SK-N-SH (cell line): ENCODE data around the gene ARHGAP6.

Experiments used
- CTCF ChIP-seq: fragments of 200-600 bp; sonication (generic); IDR thresholded peaks from 2 replicates; pipeline ENCODE4 v1.6.1; 2017; ENCODE audit warnings: antibody characterized with exemption, mild to moderate bottlenecking, moderate library complexity
- FOXJ3 ChIP-seq: sonication (generic); formaldehyde crosslinking; IDR thresholded peaks from 2 replicates; pipeline ENCODE4 v1.5.1; 2020; ENCODE audit warnings: mild to moderate bottlenecking, missing genetic modification reagents
- MAX ChIP-seq: IDR thresholded peaks from 2 replicates; pipeline ENCODE4 v1.4.0; 2012; ENCODE audit warnings: low read depth
- POLR2AphosphoS5 ChIP-seq: IDR thresholded peaks from 2 replicates; pipeline ENCODE4 v1.6.1; 2012; ENCODE audit warnings: low read depth, low read length
- RFX5 ChIP-seq: IDR thresholded peaks from 2 replicates; pipeline ENCODE4 v1.6.1; 2012; ENCODE audit warnings: mild to moderate bottlenecking, improper control_type of control experiment, low read length
- RXRA ChIP-seq: IDR thresholded peaks from 2 replicates; pipeline ENCODE4 v1.4.0; 2012; ENCODE audit warnings: low read depth, mild to moderate bottlenecking, borderline replicate concordance
- SMC3 ChIP-seq: IDR thresholded peaks from 2 replicates; pipeline ENCODE4 v1.6.1; 2012; ENCODE audit warnings: low read depth, low read length, improper control_type of control experiment
- USF2 ChIP-seq: fragments of 150-350 bp; IDR thresholded peaks from 2 replicates; pipeline ENCODE4 v1.6.1; 2017; ENCODE audit warnings: antibody characterized with exemption, low read length, low read depth, borderline replicate concordance
- YY1 ChIP-seq: IDR thresholded peaks from 2 replicates; pipeline ENCODE4 v1.4.0; 2012; ENCODE audit warnings: low read depth, mild to moderate bottlenecking

GRCh38 chrX:11265352-11265751 is 400.4 kb downstream of the ARHGAP6 start:
- TF ChIP-seq RXRA (no peak), RFX5 (no peak), CTCF (no peak), FOXJ3 (no peak), POLR2AphosphoS5 (no peak), SMC3 (no peak), MAX (no peak), USF2 (no peak), YY1 (no peak)
